Fibroblast of peridontal ligament (primary cell): ENCODE measurements around the gene CLIP3.
"Not testable (repeated sequence)": the region's sequence is repeated elsewhere in the genome, so short reads cannot be mapped to it uniquely, and the experiment has no call there.

Experiments
- DNase-seq: peaks from one replicate; pipeline ENCODE4 v3.0.0-alpha.2; 2010; ENCODE audit errors: extremely low read depth

Gene CLIP3

DNA sequence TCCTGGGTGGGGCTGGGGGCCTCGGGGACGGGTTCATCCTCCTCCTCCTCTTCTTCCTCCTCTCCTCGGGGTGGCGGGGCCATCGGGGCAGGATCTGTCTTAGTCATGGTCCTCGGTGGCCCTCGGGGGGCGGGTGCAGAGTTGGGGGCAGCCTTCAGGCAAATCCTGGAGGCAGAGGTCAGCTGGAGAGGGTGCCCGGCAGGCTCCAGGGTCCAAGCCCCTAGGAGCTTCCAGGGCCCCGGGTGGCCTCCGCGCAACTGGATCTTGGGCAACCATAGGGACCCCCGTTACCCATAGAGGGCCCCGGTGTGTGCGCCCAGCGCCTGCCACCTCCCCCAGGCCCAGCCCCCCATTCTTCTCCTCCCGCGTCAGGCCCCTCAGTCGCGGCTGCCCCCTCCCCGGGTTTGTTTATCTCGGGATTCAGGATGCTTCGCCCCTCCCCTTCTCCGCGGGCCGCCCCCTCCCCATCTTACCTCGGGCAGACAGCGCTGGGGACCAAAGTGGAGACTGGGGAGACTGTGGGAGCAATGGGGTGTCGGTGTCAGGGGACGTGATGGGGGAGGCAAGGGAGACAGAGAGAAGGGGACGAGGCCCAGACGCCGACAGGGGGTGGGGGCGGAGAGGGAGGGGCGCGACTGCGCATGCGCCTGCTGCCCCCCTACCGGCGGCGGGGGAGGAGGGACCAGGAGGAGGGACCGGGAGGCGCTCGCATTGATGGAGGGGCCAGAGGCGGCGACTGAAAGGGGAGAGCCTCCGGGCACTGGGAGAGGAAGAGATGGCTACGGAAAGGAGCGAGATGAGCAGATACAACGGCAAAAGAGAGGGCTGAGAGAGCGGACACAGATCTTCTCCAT lies at the start of gene CLIP3:
Gene CLIP3 (minus strand): TSS at position 623 of the 854 bp plus-strand sequence. CDS start 516 bp downstream, at position 107.
- DNase-seq = peak; percentile 62

GRCh38 chr19:36081894-36082293 lies 49.2 kb upstream of the CLIP3 start:
- peak; percentile 14 for DNase-seq

DNA sequence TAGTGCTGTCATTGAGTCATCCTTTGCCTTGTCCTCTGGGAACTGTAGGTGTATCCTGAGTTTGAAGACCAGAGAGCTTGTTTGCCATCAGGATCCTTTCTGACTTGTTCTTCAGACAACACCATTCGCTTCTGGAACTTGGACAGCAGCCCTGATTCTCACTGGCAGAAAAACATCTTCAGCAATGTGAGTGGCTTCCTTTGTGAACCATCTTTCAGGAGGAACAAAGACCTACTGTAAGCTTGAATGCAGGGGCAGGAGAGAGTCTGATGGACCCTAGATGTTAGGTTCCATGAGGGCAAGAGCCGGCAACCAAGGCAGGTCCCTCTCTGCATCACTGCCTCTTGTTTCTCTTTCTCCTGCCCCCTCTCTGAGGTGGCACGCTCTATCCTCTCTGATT lies 48.7 kb upstream of the CLIP3 start:
- DNase-seq = peak; percentile 3

DNA sequence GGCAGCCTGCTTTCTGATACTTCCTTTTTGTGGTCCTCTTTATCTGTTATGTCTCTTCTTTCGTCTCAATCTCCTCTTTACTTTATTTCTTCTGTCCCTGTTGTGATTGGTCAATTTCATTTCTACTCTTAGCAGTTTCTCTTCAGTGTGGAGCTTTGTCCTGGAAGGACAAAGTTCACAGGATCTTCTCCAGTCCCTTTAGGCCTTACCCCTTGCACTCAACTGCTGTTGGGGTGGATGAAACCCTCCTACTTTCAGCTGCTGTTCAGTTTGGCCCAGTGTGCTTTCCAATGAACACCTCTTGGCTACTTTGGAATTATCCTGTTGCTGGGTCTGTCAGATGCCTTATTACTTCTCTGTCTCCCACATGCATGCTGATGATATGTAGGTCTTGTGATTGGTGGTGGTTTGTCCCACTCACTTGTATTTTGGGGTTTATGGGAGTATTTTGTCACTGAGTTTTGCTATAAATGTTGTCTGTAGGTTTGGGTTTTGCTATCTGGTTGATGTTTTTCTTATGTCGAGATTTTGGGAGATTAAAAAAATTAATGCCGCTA lies 46.8 kb upstream of the CLIP3 start:
- DNase-seq = no peak

DNA sequence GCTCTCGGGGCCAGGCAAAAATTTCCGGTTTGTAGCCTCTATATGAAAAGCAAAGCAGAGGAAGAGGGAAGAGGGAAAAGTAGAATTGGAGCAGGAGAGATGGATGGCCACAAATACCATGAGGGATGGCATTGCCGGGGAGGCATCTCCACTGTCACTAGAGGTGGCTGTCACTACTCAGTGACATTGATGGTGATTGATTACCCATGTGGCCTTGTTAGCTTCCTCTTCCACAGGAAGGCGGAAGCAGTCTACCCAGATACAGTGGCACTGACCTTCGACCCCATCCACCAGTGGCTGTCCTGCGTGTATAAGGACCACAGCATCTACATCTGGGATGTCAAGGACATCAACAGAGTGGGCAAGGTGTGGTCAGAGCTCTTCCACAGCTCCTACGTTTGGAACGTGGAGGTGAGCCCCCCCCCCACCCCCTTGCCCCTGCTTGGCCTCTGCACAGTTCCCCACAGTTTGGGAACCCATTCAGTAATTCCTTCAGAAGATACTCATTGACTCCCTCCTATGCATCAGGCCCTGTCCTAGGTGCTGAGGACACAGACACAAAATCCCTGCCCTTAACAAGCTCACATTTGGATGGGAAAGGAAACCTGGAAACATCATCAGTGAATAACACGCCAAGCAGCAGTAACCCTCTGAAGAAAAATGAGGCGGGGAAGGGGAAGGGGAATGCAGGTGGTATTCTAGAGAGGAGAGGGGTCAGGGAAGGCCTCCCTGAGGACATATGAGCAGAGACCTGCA lies 40.6 kb upstream of the CLIP3 start:
- no peak for DNase-seq

DNA sequence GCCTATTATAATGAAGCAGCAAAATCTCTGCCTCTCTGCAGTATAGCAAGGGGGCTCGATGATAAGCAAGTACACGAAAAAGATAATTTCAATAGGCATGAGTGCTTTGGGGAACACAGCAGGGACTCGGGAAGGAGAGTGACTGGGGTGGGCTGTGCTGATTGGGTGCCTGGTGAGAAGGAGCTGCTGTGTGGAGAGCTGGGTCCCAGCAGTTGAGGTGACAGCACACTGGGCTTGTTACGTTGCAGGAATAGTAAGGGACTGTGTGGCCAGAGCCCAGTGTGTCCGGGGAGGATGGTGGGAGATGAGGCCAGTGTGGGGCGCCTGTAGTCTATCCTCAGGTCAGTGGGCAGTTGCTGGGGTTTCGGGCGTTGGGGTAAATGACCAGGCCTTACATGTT lies 39.4 kb upstream of the CLIP3 start:
- no peak for DNase-seq

DNA sequence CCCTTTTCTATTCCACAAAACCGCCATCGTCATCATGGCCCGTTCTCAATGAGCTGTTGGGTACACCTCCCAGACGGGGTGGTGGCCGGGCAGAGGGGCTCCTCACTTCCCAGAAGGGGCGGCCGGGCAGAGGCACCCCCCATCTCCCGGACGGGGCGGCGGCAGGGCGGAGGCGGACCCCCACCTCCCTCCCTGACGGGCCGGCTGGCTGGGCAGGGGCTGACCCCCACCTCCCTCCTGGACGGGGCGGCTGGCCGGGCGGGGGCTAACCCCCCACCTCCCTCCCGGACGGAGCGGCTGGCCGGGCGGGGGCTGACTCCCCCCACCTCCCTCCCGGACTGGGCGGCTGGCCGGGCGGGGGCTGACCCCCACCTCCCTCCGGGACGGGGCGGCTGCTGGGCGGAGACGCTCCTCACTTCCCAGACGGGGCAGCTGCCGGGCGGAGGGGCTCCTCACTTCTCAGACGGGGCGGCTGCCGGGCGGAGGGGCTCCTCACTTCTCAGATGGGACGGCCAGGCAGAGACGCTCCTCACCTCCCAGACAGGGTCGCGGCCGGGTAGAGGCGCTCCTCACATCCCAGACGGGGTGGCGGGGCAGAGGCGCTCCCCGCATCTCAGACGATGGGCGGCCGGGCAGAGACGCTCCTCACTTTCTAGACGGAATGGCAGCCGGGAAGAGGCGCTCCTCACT lies 36.3 kb upstream of the CLIP3 start:
- not testable (repeated sequence) for DNase-seq

- no peak for DNase-seq
These were observed 35.0 kb upstream of the CLIP3 start for GRCh38 chr19:36067681-36068080.

GRCh38 chr19:36064826-36065225 lies 32.2 kb upstream of the CLIP3 start:
- DNase-seq = no peak

GRCh38 chr19:36061367-36061766 lies 28.7 kb upstream of the CLIP3 start:
- no peak for DNase-seq

DNA sequence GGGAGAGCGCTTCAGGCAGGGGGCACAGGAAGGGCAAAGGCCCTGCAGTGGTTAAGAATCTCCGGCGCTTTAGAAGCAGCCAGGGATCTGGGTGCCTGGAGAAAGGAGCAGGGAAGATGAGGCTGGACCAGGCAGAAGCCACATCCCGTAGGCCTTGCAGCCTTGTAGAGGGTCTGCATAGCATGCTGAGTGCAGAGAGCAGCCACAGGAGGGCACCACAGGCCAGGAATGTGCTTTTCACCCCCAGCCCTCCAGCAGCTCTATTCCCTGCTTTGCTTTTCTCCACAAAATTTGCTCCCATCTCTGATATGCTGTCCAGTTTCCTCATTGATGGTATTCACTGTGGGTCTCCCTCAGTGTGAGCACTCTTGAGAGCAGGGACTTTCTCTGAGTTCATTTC lies 27.8 kb upstream of the CLIP3 start:
- DNase-seq = peak; percentile 63

GRCh38 chr19:36059180-36059910 lies 26.7 kb upstream of the CLIP3 start:
- no peak for DNase-seq

DNA sequence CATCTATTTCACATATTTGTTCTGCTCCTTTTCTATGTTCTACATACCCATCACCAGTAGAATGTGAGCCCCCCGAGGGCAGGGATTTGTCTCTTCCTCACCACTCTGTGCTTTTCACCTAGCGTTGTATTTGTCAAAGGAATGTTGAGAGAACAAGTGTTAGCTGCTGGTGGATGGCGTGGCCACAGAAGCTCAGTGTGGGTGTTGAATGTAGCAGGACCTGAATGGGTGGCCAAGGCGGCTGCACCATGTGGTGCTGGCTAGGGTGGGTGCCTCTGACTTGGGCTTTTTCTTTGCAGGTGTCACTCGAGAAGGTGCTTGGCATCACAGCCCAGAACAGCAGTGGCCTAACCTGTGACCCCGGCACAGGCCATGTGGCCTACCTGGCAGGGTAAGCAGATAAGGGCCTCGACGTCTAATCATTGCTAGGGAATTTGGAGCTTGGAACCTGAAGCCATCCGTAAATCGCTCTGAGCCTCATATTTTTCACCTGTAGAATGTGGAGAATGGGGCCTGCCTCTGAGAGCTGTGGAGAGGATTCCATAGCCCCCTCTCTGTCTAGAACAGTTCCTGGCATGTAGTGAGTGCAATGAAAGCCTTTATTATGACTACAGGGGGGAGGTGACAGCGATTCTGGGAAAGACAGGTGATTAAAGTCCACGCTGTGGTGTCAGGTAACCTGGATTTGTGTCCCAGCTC lies 26.0 kb upstream of the CLIP3 start:
- DNase-seq = no peak

GRCh38 chr19:36054733-36055686 lies 22.3 kb upstream of the CLIP3 start, which contains the start of gene WDR62:
WDR62 (plus strand) TSS chr19:36054897; CDS start chr19:36054972, 75 bp downstream.
- DNase-seq = no peak

DNA sequence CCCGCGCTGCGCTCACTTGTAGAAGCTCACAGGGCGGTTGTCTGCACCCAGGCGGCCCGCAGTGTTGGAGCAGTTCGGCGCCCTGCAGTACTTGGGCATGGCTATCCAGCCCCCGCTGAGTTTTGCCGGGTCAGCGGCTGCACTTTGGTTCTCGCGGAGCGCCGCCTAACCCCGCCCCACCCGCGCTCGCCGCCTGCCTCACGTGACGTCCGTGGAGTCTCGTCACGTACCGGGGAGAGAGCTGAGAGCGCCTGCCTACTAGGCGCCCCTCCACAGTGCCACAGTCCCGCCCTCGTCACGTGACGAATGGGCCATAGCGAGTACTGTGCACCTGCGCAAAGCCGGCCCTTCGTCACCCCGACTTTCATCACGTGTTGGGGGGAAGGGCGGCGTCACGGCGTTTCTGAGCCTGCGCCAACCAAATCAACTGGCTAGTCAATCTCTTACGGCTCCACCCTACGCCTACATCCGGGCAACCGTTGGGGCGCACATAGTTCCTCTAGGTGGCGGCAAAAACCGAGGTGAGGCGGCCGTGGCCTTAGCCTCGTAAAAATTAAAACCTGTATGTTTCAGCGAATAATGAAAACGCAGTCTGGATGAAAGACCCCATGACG lies 21.6 kb upstream of the CLIP3 start, which contains the start of gene THAP8:
Gene THAP8 (minus strand): TSS at position 167 of the 614 bp plus-strand sequence. CDS start 68 bp downstream, at position 99.
- DNase-seq = peak; percentile 99

DNA sequence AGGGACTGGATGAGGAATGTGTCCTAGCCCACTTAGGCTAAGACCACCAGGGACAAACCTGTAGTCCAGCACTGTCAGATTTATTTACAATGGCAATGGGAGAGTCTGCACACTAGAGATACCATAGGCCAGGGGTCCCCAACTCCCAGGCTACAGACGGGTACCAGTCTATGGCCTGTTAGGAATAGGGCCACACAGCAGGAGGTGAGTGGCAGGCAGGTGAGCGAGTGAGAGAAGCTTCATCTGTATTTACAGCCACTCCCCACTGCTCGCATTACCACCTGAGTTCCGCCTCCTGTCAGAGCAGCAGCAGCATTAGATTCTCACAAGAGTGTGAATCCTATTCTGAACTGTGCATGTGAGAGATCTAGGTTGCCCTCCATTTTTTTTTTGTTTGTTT lies 19.0 kb upstream of the CLIP3 start:
- DNase-seq = no peak

DNA sequence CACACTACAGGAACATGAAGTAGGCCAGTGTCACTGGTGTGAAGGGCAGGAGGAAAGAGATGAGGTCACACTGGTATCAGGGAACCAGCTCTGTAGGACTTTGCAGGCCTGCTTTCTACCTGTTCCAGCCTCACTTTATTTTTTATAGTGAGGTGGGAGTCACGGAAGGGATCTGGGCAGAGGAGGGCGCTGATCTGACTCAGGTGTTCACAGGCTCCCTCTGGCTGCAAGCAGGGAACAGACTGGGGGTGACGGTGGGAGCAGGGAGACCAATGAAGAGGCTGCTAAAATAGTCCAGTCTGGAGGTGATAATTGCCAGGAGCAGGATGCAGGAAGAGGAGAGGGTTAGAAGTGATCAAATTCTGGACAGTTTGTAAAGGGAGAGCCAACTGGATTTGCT lies 18.6 kb upstream of the CLIP3 start:
- no peak for DNase-seq

GRCh38 chr19:36049080-36049698 lies 16.5 kb upstream of the CLIP3 start:
- no peak for DNase-seq
